IgD-negative memory B cell (primary cell): Measurements from ENCODE around the gene CFAP221. TPM values are rescaled to one million over a fixed set of nuclear protein-coding genes. Genes with fewer than 3 reads are reported as not detected.

ENCODE experiments used
- H3K27ac Mint-ChIP-seq, 3 donors: one replicate each; pipeline ENCODE4 v1.8.0; 2020 to 2022; ENCODE audit warnings: mild to moderate bottlenecking in 3 of 3, mixed read lengths in 3 of 3, moderate library complexity in 1 of 3
- H3K27me3 Mint-ChIP-seq: one replicate; pipeline ENCODE4 v1.8.0; 2021; ENCODE audit warnings: mixed read lengths
- H3K36me3 Mint-ChIP-seq: one replicate; pipeline ENCODE4 v1.8.0; 2020; ENCODE audit warnings: mild to moderate bottlenecking, mixed read lengths
- H3K4me1 Mint-ChIP-seq, 3 donors: one replicate each; pipeline ENCODE4 v1.8.0; 2020 to 2022; ENCODE audit warnings: mixed read lengths in 3 of 3, mild to moderate bottlenecking in 1 of 3
- H3K4me3 Mint-ChIP-seq, 4 donors: one replicate each; pipeline ENCODE4 v1.8.0; 2020 to 2022; ENCODE audit warnings: mild to moderate bottlenecking in 4 of 4, mixed read lengths in 4 of 4, moderate library complexity in 3 of 4
- H3K9me3 Mint-ChIP-seq, 3 donors: one replicate each; pipeline ENCODE4 v1.8.0; 2020 to 2021; ENCODE audit warnings: mixed read lengths in 3 of 3, mild to moderate bottlenecking in 1 of 3
- polyA plus RNA-seq: library from polyadenylated mRNA; unstranded; fragments of 300-500 nt; fragmentation: Illumina TruSeq; gene quantifications from one replicate; pipeline ENCODE4 v1.2.3, GENCODE V29; 2021

CFAP221 gene
- polyA plus RNA-seq, 1 donor from 2014 or later, result not detected

- Mint-ChIP-seq H3K27ac (no peak overlapping the region), H3K4me1 (peaks cover 0 to 4% (median 2%) of the 10 kb centered on the region in 3 donors), H3K27me3 (peaks cover 15% of the 10 kb centered on the region), H3K4me3 (no peak overlapping the region), H3K36me3 (peaks cover 3% of the 10 kb centered on the region), H3K9me3 (no peaks in the 10 kb centered on the region)
These were observed 115.5 kb downstream of the CFAP221 start for GRCh38 chr2:119659601-119660342.

- Mint-ChIP-seq H3K9me3 (no peaks in the 10 kb centered on the region), H3K4me3 (no peak overlapping the region), H3K27me3 (peaks cover 18% of the 10 kb centered on the region), H3K4me1 (peaks cover 0 to 4% (median 2%) of the 10 kb centered on the region in 3 donors), H3K27ac (no peak overlapping the region), H3K36me3 (peaks cover 3% of the 10 kb centered on the region)
These were observed 116.1 kb downstream of the CFAP221 start for GRCh38 chr2:119660343-119660658.

DNA sequence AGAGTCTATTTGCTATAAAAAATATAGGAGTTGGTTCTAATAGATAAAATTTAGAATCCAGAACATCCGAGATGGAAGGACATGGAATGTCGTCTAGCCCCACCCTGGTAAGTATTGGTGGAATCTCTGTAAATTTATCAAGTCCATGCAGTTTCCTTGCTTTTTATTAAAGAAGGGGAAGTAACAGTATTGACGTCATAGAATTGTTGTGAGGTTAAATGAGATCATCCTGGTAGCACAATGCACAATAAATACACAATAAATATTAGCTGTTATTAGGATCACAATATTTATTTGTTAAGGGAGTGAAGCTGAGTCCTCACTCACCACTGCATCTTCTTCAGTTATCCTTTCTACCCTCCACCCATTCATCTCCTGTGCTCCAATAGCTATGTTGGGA, 118.0 kb downstream of the CFAP221 start:
- Mint-ChIP-seq H3K4me1 (peaks cover 0 to 4% (median 2%) of the 10 kb centered on the region in 3 donors), H3K9me3 (no peaks in the 10 kb centered on the region), H3K27me3 (peaks cover 23% of the 10 kb centered on the region), H3K36me3 (peaks cover 3% of the 10 kb centered on the region), H3K4me3 (no peak overlapping the region), H3K27ac (no peak overlapping the region)

GRCh38 chr2:119668546-119668945, 124.3 kb downstream of the CFAP221 start:
- Mint-ChIP-seq H3K9me3 (no peaks in the 10 kb centered on the region), H3K27me3 (peaks cover 13% of the 10 kb centered on the region), H3K27ac (no peak overlapping the region), H3K4me1 (no peaks in the 10 kb centered on the region), H3K4me3 (no peak overlapping the region), H3K36me3 (peaks cover 3% of the 10 kb centered on the region)

DNA sequence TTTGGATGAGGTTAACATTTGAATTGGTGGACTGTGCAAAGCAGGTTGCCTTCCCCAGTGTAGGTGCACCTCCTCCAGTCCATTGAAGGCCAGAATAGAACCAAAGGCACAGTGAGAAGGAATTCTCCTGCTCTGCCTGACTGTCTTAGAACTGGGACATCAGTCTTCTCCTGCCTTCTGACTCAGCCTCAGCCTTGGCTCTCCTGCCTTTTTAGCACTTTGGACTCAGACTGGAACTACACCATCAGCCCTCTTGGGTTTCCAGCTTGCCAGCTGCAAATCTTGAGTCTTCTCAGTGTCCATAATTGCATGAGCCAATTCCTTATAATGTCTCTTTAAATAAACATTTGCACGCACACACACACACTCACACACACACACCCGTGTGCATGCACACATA, 126.8 kb downstream of the CFAP221 start:
- Mint-ChIP-seq H3K27ac (no peak overlapping the region), H3K9me3 (no peaks in the 10 kb centered on the region)

DNA sequence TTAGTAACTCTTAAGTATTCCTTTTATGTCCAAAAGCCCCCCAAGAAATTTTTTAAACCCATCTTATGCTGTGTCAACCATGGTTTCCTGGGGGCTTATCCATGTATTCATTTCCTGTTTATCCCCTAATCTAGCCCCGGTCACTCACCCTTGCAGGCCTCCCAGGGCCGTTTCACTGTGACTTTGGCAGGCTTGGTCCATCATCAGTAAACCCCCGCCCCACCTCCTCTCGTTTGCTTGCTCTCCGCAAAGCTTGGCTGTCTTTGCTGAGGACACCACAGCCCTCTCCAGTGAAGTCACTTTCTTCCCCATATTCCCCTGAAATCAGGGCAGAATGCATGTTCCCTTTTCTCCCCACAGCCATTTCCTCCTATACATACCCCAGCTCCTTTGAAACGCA, 127.5 kb downstream of the CFAP221 start:
- H3K27ac Mint-ChIP-seq, result no peak overlapping the region
- H3K36me3 Mint-ChIP-seq, result no peaks in the 10 kb centered on the region
- H3K27me3 Mint-ChIP-seq, result no peaks in the 10 kb centered on the region
- H3K9me3 Mint-ChIP-seq, result no peaks in the 10 kb centered on the region
- no peaks in the 10 kb centered on the region for H3K4me1 Mint-ChIP-seq
- no peak overlapping the region for H3K4me3 Mint-ChIP-seq

More for the DNA sequence above, 126.8 kb downstream of the CFAP221 start:
- no peaks in the 10 kb centered on the region for H3K36me3 Mint-ChIP-seq
- peaks cover 2% of the 10 kb centered on the region for H3K27me3 Mint-ChIP-seq
- no peaks in the 10 kb centered on the region for H3K4me1 Mint-ChIP-seq
- no peak overlapping the region for H3K4me3 Mint-ChIP-seq

DNA sequence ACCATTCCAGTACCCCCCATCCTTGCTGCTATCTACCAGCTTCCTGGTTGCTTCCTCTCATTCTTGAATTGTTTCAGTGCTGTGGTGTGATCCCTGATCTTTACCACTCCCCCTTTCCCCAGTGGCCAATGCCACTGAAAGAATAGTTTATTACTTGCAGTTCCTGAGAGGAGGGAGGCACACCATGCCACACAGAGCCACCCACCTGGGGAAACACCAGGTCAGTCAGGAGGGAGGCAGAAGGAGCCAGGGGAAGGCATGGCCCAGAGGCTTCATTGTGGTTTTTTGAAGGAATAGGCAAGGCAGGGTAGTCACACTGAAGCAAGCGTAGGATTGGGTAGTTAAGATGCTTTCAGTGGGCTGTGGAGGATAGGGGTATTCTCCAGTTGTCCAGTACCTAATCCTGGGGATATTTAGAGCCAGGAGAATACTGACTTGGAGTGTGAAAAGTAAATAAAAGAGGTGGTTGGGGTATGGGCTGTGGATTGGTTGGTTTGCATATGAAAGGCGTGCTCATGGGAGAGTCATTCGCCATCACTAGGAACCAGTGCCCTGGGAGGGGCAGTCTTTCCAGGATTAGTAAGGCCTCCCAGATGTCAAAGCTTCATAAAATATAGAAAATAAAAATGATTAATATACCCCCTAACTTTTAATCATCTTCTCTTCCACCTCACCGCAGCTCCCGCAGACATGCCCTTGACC, 128.1 kb downstream of the CFAP221 start:
- H3K4me1 Mint-ChIP-seq, result no peaks in the 10 kb centered on the region
- no peaks in the 10 kb centered on the region for H3K36me3 Mint-ChIP-seq
- no peaks in the 10 kb centered on the region for H3K27me3 Mint-ChIP-seq
- H3K9me3 Mint-ChIP-seq, result no peaks in the 10 kb centered on the region
- H3K4me3 Mint-ChIP-seq, result no peak overlapping the region
- no peak overlapping the region for H3K27ac Mint-ChIP-seq

DNA sequence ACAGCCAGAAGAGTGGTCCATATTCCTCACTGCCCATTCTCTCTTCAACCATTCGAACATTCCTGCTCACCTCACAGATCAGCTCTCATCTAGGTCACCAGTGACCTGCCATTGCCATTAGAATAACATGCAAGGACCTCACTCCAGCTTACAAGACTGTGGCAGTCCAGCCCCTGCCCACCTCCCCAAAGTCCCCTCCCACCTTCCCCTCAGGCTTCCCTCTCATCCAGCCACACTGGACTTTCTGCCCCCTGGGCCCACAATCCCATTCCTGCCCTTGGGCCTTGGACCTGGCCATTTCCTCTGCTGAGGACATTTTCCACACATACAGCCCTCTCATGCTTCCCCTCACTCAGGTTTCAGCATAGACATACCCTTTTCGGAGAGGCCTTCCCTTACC, 129.5 kb downstream of the CFAP221 start:
- Mint-ChIP-seq H3K4me3 (no peak overlapping the region), H3K4me1 (peaks cover 0 to 5% (median 3%) of the 10 kb centered on the region in 3 donors), H3K9me3 (no peaks in the 10 kb centered on the region), H3K27ac (no peak overlapping the region), H3K27me3 (no peaks in the 10 kb centered on the region), H3K36me3 (no peaks in the 10 kb centered on the region)

GRCh38 chr2:119674711-119675500, 130.7 kb downstream of the CFAP221 start:
- H3K4me1 Mint-ChIP-seq, result peaks cover 8 to 12% (median 9%) of the 10 kb centered on the region in 3 donors
- no peaks in the 10 kb centered on the region for H3K9me3 Mint-ChIP-seq
- H3K4me3 Mint-ChIP-seq, result peak overlapping the region in 1 of 4 donors; percentile 27
- H3K27me3 Mint-ChIP-seq, result no peaks in the 10 kb centered on the region
- no peak overlapping the region for H3K27ac Mint-ChIP-seq
- no peaks in the 10 kb centered on the region for H3K36me3 Mint-ChIP-seq

GRCh38 chr2:119678021-119678656, 133.9 kb downstream of the CFAP221 start:
- no peaks in the 10 kb centered on the region for H3K9me3 Mint-ChIP-seq
- no peaks in the 10 kb centered on the region for H3K36me3 Mint-ChIP-seq
- peak overlapping the region; percentile 82 to 89 (median 86) for H3K27ac Mint-ChIP-seq
- H3K4me3 Mint-ChIP-seq, result peak overlapping the region; percentile 82 to 96 (median 94)
- no peaks in the 10 kb centered on the region for H3K27me3 Mint-ChIP-seq
- peaks cover 16 to 23% (median 21%) of the 10 kb centered on the region in 3 donors for H3K4me1 Mint-ChIP-seq

DNA sequence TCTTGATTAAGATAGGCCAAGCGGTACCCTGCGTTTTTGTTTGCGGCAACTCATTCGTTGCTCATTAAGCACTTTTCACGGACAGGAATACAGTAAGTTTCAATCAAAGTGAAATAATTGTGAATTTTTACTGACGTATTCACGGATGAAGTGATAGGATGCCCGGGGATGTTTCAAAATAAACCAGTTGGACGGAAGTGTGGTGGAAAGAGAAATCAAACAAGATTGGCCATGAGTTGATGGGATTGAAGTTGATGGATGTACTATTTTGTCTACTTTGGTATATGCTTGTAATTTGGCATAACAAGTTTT, 135.2 kb downstream of the CFAP221 start:
- Mint-ChIP-seq H3K4me3 (peak overlapping the region; percentile 83 to 96 (median 94)), H3K27ac (peak overlapping the region; percentile 32 to 82 (median 65)), H3K27me3 (no peaks in the 10 kb centered on the region), H3K36me3 (peaks cover 4% of the 10 kb centered on the region), H3K9me3 (no peaks in the 10 kb centered on the region), H3K4me1 (peaks cover 16 to 23% (median 21%) of the 10 kb centered on the region in 3 donors)

GRCh38 chr2:119679846-119680245, 135.6 kb downstream of the CFAP221 start:
- Mint-ChIP-seq H3K4me3 (peak overlapping the region; percentile 83 to 96 (median 94)), H3K4me1 (peaks cover 16 to 23% (median 21%) of the 10 kb centered on the region in 3 donors), H3K9me3 (no peaks in the 10 kb centered on the region), H3K27ac (peak overlapping the region in 1 of 3 donors; percentile 65), H3K27me3 (no peaks in the 10 kb centered on the region), H3K36me3 (peaks cover 4% of the 10 kb centered on the region)

GRCh38 chr2:119680457-119681202, 136.4 kb downstream of the CFAP221 start:
- Mint-ChIP-seq H3K27me3 (no peaks in the 10 kb centered on the region), H3K4me1 (peaks cover 16 to 23% (median 21%) of the 10 kb centered on the region in 3 donors)

DNA sequence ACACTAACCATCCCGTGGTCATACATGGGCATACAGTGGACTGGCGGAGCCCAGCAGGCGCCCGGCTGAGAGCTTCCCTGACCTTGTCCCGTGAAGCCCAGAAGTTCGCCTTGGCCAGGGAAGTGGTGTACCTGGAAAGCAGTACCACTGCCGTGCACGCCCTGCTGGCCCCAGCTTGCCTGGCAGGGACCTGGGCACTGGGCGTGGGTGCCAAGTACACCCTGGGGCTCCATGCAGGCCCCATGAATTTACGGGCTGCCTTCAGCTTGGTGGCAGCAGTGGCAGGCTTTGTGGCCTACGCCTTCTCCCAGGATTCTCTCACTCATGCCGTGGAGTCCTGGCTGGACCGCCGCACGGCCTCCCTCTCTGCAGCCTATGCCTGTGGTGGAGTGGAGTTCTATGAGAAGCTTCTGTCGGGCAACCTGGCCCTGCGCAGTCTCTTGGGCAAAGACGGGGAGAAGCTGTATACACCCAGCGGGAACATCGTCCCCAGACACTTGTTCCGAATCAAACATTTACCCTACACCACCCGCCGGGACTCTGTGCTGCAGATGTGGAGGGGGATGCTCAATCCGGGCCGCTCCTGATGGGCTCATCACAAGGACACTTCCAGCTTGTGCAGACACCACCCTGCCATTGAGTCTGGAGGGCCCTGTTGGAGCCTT, 137.1 kb downstream of the CFAP221 start:
- Mint-ChIP-seq H3K36me3 (peaks cover 5% of the 10 kb centered on the region), H3K4me3 (peak overlapping the region in 2 of 4 donors; percentile 76 to 87), H3K9me3 (no peaks in the 10 kb centered on the region), H3K27ac (no peak overlapping the region), H3K27me3 (no peaks in the 10 kb centered on the region), H3K4me1 (peaks cover 16 to 23% (median 21%) of the 10 kb centered on the region in 3 donors)

More at GRCh38 chr2:119680457-119681202, 136.4 kb downstream of the CFAP221 start:
- Mint-ChIP-seq H3K27ac (peak overlapping the region in 1 of 3 donors; percentile 42), H3K9me3 (no peaks in the 10 kb centered on the region), H3K36me3 (peaks cover 5% of the 10 kb centered on the region), H3K4me3 (peak overlapping the region in 3 of 4 donors; percentile 5 to 96 (median 93))
